ENCODE results near the gene CP. TPM values are rescaled to one million over a fixed set of nuclear protein-coding genes. Genes with fewer than 3 reads are reported as not detected.

The CP gene
- total and polyA plus RNA-seq, 4 donors, result 565 to 1,748 (median 1,277) TPM

DNA sequence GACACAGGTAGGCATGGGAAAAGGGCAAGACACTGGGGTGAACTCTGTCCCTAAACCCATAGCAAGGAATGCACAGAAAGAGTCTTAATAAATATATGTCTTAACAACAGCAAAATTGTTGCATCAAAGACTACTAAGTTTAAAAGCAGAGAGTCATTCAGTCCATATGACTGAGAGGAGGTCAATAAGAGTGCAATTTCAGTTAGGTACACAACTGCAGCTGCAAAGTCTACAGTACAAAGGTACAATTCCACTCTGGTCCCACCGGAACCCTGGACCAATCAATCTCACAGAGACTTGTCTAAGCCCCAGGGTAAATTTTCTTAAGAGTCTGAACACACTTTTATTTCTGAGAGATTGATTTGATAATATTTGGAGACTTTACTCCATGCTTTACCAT lies 6.9 kb downstream of the CP start (continued):
- TF ChIP-seq, protein P1, sequence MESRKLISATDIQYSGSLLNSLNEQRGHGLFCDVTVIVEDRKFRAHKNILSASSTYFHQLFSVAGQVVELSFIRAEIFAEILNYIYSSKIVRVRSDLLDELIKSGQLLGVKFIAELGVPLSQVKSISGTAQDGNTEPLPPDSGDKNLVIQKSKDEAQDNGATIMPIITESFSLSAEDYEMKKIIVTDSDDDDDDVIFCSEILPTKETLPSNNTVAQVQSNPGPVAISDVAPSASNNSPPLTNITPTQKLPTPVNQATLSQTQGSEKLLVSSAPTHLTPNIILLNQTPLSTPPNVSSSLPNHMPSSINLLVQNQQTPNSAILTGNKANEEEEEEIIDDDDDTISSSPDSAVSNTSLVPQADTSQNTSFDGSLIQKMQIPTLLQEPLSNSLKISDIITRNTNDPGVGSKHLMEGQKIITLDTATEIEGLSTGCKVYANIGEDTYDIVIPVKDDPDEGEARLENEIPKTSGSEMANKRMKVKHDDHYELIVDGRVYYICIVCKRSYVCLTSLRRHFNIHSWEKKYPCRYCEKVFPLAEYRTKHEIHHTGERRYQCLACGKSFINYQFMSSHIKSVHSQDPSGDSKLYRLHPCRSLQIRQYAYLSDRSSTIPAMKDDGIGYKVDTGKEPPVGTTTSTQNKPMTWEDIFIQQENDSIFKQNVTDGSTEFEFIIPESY (IDR thresholded peaks at IDR 0.05), result peak; percentile 49
- TF ChIP-seq RXRA (IDR thresholded peaks at IDR 0.05) (peak; percentile 94 to 98), EGR1 (IDR thresholded peaks at IDR 0.05; ENCODE audit: low read depth in 2 of 2) (peak in 1 of 2 donors; percentile 28), JUND (IDR thresholded peaks at IDR 0.05) (peak; percentile 84 to 87)
- TF ChIP-seq, protein P2, sequence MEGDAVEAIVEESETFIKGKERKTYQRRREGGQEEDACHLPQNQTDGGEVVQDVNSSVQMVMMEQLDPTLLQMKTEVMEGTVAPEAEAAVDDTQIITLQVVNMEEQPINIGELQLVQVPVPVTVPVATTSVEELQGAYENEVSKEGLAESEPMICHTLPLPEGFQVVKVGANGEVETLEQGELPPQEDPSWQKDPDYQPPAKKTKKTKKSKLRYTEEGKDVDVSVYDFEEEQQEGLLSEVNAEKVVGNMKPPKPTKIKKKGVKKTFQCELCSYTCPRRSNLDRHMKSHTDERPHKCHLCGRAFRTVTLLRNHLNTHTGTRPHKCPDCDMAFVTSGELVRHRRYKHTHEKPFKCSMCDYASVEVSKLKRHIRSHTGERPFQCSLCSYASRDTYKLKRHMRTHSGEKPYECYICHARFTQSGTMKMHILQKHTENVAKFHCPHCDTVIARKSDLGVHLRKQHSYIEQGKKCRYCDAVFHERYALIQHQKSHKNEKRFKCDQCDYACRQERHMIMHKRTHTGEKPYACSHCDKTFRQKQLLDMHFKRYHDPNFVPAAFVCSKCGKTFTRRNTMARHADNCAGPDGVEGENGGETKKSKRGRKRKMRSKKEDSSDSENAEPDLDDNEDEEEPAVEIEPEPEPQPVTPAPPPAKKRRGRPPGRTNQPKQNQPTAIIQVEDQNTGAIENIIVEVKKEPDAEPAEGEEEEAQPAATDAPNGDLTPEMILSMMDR (IDR thresholded peaks at IDR 0.05; ENCODE audit: low read depth, low read length, missing input control), result no peak

DNA sequence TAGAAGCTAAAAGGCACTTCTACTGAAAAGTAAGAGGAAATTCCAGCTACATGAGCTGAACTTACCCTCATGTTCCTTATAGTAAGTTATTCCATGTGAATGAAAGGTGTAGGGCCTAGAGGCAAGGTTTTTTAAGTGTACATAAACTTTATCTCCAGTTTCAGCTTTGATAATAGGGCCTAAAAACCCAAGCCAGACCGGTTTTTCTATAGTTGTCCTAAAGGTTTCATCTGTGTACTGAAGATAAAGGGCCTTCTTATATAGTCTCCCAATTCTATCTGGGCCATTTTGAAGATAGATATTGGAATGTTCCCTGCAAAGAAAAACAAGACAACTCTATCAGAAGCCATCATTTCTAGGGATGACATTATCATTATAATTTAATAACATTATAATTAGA lies 9.2 kb downstream of the CP start:
- Histone ChIP-seq H3K36me3 (ENCODE audit: control insufficient read depth in 4 of 4, insufficient read depth in 3 of 4, low read depth in 1 of 4, low read length in 3 of 4) (peaks cover 0 to 54% (median 40%) of the 10 kb centered on the region in 4 donors), H3K27me3 (ENCODE audit: control insufficient read depth in 4 of 4, insufficient read depth in 4 of 4, low read length in 3 of 4) (no peaks in the 10 kb centered on the region), H3K4me3 (ENCODE audit: low read depth in 1 of 3, low read length in 3 of 3) (no peak overlapping the region), H3K4me1 (ENCODE audit: control insufficient read depth in 4 of 4, insufficient read depth in 4 of 4, low read length in 3 of 4) (peaks cover 0 to 37% (median 18%) of the 10 kb centered on the region in 4 donors), H3K9ac (ENCODE audit: low read depth in 1 of 2, low read length in 2 of 2) (no peak overlapping the region), H3K9me3 (ENCODE audit: control insufficient read depth in 4 of 4, low read length in 3 of 4) (no peaks in the 10 kb centered on the region), H3K27ac (ENCODE audit: low read depth in 1 of 2, low read length in 2 of 2) (no peak overlapping the region)
- no peak for DNase-seq (ENCODE audit: low spot score)
- WGBS, result 62% methylated on average over 1 of the region's 1 CpG
- TF ChIP-seq, protein P1 (IDR thresholded peaks at IDR 0.05), result no peak
- TF ChIP-seq HNF4G (IDR thresholded peaks at IDR 0.05), result no peak
- no peak for TF ChIP-seq NR2F2 (IDR thresholded peaks at IDR 0.05)
- TF ChIP-seq FOXA2 (IDR thresholded peaks at IDR 0.05), result no peak
- no peak for TF ChIP-seq HNF4A (conservative IDR thresholded peaks at IDR 0.05)
- no peak for TF ChIP-seq RXRA (IDR thresholded peaks at IDR 0.05)
- TF ChIP-seq, protein P3, sequence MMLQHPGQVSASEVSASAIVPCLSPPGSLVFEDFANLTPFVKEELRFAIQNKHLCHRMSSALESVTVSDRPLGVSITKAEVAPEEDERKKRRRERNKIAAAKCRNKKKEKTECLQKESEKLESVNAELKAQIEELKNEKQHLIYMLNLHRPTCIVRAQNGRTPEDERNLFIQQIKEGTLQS (IDR thresholded peaks at IDR 0.05), result no peak
- no peak for TF ChIP-seq YY1 (IDR thresholded peaks at IDR 0.05)

DNA sequence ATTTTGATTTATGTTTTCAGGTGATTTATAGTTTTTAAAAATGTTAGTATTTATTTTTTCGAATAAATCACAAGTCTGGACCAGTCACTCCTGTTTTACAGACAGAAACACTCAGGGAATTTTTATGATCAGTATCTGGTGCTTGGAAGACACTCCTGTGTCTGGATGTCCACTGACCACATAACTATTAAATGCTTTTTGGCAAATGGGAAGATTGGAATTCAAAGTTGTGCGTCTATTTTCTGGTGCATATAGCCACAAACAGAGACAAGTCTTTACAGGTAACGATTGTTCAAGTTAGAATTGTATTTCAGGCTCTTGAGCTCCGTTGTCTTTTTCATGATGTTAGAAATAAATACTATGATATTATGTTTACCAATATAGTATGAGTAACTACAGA lies 12.2 kb downstream of the CP start:
- Histone ChIP-seq H3K27me3 (ENCODE audit: control insufficient read depth in 4 of 4, insufficient read depth in 4 of 4, low read length in 3 of 4) (no peaks in the 10 kb centered on the region), H3K4me3 (ENCODE audit: low read depth in 1 of 3, low read length in 3 of 3) (no peak overlapping the region), H3K27ac (ENCODE audit: low read depth in 1 of 2, low read length in 2 of 2) (peak overlapping the region in 1 of 2 donors; percentile 32), H3K9me3 (ENCODE audit: control insufficient read depth in 4 of 4, low read length in 3 of 4) (no peaks in the 10 kb centered on the region), H3K9ac (ENCODE audit: low read depth in 1 of 2, low read length in 2 of 2) (no peak overlapping the region), H3K36me3 (ENCODE audit: control insufficient read depth in 4 of 4, insufficient read depth in 3 of 4, low read depth in 1 of 4, low read length in 3 of 4) (peaks cover 5 to 83% (median 63%) of the 10 kb centered on the region in 4 donors), H3K4me1 (ENCODE audit: control insufficient read depth in 4 of 4, insufficient read depth in 4 of 4, low read length in 3 of 4) (peaks cover 0 to 23% (median 7%) of the 10 kb centered on the region in 4 donors)
- WGBS, result 92% methylated on average over 4 of the region's 4 CpGs
- no peak for DNase-seq (ENCODE audit: low spot score)
- TF ChIP-seq JUND (IDR thresholded peaks at IDR 0.05) (no peak), FOXA2 (IDR thresholded peaks at IDR 0.05) (no peak), HNF4A (conservative IDR thresholded peaks at IDR 0.05) (no peak), GABPA (IDR thresholded peaks at IDR 0.05 in 1 of 2, conservative IDR thresholded peaks at IDR 0.05 in 1 of 2) (no peak), TAF1 (conservative IDR thresholded peaks at IDR 0.05) (no peak), SP1 (IDR thresholded peaks at IDR 0.05) (no peak), HNF4G (IDR thresholded peaks at IDR 0.05) (no peak), RXRA (IDR thresholded peaks at IDR 0.05) (no peak), RAD21 (IDR thresholded peaks at IDR 0.05) (no peak), NR2F2 (IDR thresholded peaks at IDR 0.05) (no peak), YY1 (IDR thresholded peaks at IDR 0.05) (no peak)
- TF ChIP-seq, protein P1 (IDR thresholded peaks at IDR 0.05), result no peak
- TF ChIP-seq, protein P4, sequence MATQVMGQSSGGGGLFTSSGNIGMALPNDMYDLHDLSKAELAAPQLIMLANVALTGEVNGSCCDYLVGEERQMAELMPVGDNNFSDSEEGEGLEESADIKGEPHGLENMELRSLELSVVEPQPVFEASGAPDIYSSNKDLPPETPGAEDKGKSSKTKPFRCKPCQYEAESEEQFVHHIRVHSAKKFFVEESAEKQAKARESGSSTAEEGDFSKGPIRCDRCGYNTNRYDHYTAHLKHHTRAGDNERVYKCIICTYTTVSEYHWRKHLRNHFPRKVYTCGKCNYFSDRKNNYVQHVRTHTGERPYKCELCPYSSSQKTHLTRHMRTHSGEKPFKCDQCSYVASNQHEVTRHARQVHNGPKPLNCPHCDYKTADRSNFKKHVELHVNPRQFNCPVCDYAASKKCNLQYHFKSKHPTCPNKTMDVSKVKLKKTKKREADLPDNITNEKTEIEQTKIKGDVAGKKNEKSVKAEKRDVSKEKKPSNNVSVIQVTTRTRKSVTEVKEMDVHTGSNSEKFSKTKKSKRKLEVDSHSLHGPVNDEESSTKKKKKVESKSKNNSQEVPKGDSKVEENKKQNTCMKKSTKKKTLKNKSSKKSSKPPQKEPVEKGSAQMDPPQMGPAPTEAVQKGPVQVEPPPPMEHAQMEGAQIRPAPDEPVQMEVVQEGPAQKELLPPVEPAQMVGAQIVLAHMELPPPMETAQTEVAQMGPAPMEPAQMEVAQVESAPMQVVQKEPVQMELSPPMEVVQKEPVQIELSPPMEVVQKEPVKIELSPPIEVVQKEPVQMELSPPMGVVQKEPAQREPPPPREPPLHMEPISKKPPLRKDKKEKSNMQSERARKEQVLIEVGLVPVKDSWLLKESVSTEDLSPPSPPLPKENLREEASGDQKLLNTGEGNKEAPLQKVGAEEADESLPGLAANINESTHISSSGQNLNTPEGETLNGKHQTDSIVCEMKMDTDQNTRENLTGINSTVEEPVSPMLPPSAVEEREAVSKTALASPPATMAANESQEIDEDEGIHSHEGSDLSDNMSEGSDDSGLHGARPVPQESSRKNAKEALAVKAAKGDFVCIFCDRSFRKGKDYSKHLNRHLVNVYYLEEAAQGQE (IDR thresholded peaks at IDR 0.05), result no peak
- TF ChIP-seq, protein P3 (IDR thresholded peaks at IDR 0.05), result no peak

Measured in liver (tissue), 9 donors.